ENCODE measurements around the gene USP25.

GRCh38 chr21:15752763-15753407, 23.1 kb downstream of the USP25 start:
- no peak for TF ChIP-seq CTCF (IDR thresholded peaks at IDR 0.05; ENCODE audit: poor library complexity)
- TF ChIP-seq EZH2 (IDR thresholded peaks at IDR 0.05; ENCODE audit: borderline replicate concordance): no peak

Data from hepatocyte (in vitro differentiated cells).